Activated CD4-positive, alpha-beta T cell treated with anti-CD3 and anti-CD28 coated beads for 48 hours (primary cell): Measurements from ENCODE around the gene TMED9.
"Not testable (repeated sequence)": the region's sequence is repeated elsewhere in the genome, so short reads cannot be mapped to it uniquely, and the experiment has no call there.

Experiments
- DNase-seq: peaks from one replicate; pipeline ENCODE4 v3.0.0-alpha.2; 2020

Gene TMED9

DNA sequence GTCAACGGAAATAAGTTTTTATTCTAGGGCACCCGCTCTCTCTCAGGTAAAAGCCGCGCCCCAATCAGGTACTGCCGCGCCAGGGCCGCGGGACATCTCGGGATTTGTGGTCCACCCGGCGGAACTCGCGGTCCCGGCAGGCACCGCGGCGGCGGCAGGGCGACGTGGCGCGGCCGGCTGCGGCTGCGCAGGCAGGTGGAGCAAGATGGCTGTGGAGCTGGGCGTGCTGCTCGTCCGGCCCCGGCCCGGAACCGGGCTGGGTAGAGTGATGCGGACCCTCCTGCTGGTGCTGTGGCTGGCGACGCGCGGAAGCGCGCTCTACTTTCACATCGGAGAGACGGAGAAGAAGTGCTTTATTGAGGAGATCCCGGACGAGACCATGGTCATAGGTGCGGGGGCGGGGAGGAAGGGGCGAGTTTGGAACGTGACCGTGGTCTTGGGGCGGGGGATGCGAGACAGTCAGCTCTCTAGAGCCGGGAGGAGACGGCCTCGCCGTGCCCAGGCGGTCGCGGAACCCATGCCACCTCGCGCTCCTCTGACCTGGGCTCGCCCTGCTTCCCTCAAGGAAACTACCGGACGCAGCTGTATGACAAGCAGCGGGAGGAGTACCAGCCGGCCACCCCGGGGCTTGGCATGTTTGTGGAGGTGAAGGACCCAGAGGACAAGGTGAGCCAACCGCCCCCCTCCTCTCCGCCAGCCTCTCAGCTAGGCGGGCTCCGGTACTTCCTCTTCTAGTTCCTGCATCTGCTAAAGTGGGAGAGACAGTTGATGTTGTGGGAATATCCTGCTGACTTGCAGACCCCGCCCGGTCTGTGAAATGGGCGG is at the start of gene TMED9:
TMED9 (plus strand) TSS at position 194 of the 825 bp plus-strand sequence; CDS start at position 206, 12 bp downstream.
- DNase-seq, result peak; percentile 92

DNA sequence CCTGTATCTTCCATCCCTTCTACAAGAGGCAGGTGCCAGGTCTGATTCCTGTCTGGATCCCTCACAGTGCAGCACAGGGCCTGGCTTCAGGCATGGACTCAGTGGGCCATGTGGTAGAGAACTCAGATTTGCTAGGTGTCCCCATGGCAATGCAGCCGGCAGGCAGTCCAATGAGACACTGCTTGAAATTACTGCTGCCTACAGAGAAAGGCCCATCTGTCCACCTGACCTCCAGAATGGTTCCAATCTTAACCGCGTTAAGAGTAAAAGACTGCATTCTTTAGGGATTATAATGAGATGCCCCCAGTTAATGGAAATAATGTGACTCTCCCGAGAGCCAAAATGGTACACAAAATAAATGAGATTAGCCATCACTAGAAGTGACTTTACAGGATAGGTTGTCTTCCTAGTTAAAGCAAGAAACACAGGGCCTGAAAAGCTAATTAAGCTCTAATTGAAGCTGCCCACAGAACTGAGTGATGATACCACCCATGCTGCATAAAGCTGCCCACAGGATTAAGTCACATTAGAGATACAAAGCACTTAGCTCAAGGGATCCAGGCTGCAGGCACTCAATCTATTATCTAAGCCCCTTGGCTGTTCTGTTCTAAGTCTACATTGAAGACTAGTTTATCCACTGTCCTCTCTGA is 49.1 kb upstream of the TMED9 start:
- no peak for DNase-seq

DNA sequence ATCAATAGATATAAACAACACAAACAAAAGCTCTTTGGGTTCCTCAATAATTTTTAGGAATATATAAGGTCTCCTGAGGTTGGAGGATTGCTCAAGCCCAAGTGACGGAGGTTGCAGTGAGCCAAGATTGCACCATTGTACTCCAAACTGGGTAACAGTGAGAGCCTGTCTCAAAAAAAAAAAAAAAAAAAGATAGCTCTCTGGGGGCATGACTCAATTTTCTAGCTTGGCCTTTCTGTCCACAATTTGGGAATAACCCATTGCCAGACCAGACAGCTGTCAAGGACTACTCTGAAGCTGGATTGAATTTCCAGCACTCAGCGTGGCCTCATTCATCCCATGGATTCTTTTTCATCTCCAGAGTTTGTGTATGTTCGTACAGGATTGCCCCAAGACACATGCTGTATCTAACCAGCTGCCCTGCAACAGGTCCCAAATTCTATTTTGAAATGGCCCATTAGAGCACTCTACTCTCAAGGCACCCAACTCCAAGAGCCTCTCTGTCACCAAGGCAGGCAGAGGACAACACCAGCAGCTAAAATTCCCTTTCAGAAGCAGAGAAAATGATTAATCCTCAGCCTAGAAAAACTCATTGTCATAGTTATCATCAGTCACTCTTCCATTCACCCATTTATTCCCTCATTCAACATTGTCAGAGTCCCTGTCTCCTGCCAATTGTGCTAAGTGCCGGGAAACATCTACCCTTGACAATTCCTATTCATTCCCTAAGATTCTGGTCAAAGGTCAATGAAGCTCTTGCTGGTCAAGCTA is 46.3 kb upstream of the TMED9 start:
- DNase-seq, result no peak

DNA sequence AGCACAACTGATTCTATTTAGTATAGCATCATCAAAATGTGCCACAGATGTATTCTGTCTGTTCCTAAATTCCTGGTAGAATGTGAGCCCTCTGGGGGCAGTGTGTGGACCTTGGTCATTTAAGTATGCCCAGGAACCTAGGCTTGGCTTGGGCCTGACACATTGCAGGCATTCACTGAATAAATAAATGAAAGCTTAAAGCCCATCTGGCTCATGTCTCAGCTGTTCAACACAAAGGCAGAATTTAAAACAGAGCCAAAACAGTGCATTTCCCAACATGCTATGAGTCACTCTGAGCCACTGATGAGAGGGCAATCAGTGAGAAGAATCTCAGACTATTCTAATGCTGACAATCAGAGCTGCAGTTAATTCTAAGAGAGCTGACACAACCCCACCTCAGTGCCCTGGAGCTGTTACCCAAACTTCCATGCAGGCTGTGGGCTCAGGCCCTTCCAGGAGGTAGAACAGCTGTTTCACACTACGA is 45.7 kb upstream of the TMED9 start:
- DNase-seq, result no peak

DNA sequence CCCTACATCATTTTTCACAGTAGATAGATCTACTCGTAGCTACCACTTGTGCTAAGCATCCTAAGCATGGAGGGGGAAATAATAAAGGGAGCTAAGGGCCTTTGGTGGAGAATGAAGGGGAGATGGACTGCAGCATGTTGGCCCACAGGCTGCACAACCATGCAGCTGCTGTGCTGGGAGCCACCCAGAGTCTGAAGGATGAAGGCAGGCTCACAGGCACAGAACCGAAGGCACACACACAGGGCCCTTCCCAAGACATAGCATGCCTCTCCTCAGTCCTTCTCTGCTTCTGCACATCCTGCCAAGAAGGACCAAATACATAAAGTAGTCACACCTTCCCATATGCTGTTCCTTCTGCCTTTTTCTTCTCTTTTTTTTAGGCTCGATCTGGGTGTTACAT is 44.3 kb upstream of the TMED9 start:
- DNase-seq, result no peak

DNA sequence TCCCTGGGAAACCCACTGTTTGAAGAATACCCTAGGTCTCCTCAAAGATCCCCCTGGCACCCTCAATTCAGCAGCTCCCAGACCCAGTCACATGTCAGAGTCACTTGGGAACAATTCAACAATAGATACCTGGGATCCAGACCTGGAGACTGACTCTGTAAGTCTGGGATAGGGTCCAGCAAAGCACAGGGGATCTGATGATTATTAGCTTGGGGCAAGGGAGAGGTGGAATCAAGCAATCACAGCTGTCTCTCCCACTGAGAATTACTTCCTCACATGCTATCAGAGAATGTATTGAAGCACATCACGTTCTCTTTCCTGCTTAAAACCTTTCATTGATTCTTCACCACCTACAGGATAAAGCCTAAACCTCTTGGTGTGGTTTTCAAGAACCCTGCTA is 43.5 kb upstream of the TMED9 start:
- DNase-seq, result no peak

DNA sequence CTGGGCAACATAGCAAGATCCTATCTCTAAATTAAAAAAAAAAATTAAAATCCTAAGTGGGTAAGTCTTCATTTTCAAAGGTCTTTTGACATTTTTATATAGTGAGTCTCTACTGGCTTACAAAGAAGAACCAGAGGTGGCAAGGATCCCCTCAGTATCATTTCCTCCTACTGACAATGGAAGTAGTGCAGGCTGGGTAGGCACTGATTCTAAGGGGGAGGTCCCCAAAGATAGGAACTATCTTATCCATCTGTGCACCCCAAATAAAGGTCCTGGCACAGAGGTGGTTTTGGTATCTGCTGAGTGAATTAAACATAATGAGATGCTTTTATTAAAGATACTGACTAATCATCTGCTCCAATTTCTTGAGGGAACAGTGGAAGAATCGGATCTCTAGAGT is 41.9 kb upstream of the TMED9 start:
- no peak for DNase-seq

DNA sequence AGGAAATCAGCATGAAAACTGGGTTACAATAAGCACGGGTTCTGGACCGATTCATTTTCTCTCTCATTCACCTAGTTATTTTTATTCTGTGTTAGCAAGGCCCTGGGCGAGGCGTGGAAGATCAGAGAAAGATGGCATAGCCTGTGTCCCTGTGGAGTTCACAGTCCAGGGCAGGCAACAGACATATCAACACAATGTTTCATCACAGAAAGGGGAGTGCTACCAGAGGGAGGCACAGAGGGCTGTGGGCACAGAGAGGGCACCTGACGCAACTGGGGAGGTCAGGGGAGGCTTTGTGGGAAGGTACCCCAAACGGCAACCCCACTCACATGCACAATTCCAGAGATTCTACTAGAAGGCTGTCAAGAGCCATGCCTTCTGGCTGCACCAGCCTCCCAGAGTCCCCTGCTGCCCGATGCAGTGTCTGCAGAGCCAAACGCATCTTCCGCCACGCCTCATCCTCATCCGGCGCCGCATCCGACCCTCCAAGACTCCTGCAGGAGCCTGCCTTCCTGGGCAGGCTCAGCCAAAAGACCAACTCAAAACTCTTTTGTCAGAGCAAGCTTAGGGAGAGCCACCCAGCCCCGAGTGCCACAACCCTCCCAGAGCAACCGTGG is 39.1 kb upstream of the TMED9 start:
- DNase-seq, result no peak

DNA sequence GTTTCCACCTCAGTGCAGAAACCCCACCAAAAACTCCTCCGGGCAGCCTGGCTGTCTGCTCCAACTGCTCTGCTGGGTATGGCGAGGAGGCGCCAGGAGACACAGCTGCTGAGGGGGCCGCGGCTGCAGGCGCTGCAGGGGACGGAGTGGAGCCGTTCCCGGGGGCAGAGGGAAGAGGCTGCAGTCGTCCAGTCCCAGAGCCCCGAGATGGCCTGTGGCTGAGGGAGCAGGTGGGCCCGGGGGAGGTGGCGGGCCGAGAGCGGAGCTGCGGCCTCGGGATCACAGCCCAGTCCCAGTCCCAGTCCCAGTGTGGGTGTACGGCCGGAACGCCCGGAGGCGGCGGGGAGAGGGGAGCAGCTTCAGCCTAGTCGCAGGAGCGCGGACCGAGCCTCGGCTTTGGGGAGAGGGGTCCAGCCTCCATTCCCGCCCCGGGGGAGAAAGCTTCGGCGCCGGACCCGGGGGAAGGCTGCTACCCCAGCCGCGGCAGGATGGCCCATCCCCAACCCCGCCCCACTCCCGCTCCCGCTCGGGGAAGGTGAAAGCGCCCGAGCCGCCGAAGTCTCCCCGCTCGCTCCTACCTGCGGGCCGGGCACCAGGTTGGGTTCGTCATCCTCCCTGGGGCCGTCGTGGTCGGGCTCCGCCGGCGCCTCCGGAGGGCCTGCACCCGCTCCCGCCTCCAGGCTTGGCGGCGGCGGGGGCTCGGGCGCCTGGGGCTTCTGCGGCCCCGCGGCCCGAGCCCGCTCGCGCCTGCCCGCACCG is 38.2 kb upstream of the TMED9 start:
- peak; percentile 61 for DNase-seq

DNA sequence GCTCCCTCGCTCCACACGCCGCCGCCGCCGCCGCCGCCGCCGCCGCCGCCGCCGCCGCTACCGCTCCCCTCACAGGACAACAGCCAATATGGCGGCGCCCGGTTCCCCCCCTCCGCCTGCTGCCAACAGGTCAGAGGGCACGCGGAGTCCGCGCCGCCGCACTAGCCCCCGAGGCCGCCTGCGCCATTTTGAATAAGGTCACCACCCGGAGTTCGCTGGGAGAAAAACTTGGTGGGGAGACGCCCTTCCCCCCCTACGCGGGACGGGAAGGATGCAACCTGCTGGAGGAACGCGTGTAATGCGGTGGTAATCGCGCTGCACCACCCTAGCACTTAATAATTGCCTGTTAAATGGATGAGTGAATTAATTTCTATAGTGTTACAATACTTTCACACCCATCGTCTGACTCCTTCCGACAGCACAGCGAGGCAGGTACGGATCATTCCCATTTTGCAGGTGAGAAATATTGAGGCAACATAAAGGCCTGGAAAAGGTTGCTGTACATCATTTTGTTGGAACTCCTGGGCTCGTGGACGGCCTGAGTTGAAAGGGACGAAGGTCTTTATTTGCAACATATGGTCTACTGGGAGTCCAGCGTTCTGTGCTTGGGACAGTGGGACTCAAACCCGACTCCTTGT is 37.4 kb upstream of the TMED9 start, which contains the start of gene FAM193B:
FAM193B (minus strand) TSS at position 90 of the 638 bp plus-strand sequence. CDS start 105 bp downstream, outside the sequence.
- DNase-seq, result peak; percentile 98

DNA sequence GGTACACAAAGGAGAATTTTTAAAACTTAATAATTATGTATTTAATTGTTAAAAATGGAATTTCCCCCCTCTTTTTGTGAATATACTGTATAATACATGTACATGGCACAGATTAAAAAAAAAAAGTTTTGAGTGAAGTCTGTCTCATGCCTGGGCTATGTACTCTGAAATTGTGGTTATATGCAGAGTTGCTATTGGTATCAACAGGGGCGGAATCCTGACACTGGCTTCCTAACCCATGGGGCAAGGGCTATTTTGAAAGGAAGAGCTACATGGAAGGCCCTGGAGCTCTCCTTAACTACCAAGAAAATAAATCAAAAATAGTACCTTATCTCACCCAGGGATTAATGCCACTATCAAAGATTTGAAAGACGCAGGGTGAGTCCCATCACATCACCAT is 36.8 kb upstream of the TMED9 start:
- no peak for DNase-seq

DNA sequence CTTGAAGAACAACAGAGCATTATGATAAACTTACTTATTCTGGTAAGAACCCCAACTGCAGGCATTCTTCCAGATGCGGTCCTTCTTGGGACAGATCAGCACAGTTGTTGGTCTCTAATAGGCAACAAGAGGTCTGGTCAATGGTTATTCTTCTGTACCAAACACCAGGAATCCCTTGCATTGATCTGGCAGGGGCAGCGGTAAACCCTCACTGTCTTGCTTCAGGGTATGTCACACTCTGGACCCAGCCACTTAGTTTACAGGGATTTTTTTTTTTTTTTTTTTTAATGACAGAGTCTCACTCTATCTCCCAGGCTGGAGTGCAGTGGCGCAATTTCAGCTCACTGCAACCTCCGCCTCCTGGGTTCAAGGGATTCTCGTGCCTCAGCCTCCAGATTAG is 36.3 kb upstream of the TMED9 start:
- DNase-seq, result no peak

DNA sequence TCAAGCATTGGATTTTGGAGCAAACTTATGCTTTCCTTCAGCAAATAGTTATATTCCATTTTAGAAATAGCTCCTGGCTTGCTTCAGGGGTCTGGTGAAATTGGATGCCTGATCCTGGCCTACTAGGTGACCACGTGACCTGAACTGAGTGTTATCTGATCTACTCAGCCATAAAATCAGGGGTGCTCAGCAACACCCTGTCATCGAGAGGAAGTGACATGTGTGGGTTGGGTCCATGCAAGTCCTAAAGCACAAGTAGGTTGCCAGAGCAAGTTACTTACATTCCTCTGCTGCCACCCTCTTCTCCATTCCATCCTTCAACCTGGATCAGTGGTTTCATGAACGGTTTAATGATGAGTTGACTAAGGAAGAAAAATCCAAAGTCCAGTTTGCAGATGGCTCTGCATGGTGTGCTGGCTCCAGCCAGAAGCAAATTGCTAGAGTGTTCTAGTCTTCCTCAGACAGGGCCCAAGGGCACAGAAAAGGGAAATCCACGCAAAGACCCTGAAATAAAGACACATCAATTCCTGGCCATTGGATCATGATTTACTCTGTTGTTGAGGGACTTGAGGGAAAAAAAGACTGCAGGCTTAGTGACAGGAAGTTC is 34.9 kb upstream of the TMED9 start:
- DNase-seq, result no peak

DNA sequence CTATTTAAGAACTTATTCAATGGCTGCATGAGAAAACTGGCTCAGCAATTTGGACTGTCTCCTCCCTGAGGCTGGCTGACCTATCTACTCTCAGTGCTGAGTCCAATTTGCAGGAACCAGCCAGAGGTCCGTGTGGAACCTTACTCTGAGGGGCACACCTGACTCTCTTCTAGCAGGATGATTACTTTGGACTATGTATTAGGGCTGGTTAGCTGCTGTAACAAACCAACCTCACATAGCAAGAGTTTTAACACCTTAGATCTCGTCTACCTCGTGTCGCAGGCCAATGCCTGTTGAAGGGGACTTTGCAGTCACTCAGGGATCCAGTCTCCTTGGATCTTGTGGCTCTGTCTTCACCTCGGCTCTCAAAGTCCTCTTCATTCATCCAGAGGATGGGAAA is 34.2 kb upstream of the TMED9 start:
- no peak for DNase-seq

DNA sequence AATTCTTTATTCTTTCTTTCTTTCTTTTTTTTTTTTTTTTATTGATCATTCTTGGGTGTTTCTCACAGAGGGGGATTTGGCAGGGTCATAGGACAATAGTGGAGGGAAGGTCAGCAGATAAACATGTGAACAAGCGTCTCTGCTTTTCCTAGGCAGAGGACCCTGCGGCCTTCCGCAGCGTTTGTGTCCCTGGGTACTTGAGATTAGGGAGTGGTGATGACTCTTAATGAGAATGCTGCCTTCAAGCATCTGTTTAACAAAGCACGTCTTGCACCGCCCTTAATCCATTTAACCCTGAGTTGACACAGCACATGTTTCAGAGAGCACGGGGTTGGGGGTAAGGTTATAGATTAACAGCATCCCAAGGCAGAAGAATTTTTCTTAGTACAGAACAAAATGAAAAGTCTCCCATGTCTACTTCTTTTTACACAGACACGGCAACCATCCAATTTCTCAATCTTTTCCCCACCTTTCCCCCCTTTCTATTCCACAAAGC is 32.5 kb upstream of the TMED9 start:
- not testable (repeated sequence) for DNase-seq

DNA sequence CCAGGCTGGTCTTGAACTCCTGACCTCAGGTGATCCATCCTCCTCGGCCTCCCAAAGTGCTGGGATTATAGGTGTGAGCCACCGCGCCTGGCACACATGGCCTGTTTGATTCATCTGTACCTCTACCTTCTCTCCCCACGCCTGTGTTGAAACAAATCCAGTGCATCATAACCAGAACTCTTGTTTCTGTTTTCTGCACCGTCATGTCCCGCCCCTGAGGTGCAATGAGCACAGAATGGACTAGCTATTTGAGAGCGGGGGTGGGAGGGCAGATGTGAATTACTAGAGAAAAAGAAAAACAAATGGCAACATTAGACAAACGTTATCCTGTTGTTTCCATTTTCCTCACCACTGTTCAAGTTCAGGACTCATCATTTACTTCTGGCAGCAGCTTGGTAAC is 27.0 kb upstream of the TMED9 start:
- DNase-seq, result no peak

DNA sequence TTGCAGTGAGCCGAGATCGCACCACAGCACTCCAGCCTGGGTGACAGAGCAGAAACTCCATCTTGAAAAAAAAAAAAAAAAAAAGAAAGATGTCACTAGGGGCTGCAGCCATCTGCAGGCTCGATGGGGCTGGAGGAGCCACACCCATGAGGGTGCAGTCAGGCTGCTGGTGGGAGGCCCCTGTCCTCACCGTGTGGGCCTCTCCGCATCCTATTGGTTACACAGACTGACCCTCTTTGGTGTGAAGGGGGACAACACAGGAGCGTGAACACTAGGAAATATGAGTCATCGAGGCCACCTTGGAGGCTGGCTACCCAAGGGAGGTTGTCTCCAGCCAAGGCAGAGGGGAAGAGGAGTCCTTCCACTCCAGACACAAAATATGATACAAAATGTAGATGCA is 23.7 kb upstream of the TMED9 start:
- DNase-seq, result no peak

DNA sequence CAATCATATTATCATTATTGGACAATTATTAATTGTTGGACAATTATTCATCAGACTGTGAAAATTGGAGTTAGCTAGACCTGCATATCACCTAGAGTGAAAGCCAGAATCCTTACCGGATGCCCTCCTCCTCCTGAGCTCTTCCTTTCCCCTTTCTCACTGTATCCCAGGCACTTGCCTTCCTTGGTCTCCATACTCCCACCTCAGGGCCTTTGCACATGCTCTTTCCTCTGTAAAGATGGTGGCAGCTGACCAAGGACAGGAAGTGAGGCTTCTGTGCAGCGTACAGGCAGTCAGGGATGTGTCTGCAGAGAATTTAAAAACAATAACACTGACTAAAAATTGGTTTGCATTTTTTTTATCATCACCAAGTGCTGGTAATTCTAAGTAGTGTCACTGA is 22.1 kb upstream of the TMED9 start:
- no peak for DNase-seq

DNA sequence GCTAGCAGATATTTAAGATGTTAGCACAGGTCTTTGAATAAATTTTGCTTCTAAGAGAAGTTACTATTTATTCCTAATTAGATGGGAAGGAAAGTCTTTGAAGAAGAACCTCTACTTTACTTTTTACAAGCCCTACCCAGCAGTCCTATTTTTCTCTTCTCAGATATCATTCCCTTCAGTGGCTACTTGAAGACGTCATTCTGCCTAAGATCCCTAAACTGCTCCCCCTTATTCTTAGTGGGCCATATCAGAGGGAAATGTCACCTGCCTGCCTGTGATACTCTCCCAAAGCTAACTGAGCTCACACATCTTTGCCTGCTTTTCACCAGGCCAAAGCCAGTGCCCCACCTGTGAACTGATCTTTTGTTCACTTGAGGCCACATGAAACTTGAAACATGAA is 16.5 kb upstream of the TMED9 start:
- DNase-seq, result no peak

DNA sequence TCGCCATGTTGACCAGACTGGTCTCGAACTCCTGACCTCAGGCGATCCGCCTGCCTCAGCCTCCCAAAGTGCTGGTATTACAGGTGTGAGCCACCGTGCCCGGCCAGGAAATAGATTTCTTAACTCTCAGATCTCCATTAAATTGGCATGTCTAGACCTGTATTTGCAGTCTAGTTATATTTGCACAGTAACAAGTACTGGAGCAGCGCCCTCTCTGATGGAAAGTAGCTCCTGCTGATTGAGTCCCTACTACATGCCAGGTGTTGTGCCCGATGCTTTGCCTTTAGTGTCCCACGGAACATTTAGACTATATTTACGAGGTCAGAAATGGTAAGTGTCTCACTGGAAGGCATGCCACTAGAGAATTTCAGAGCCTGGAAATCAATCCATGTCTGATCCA is 15.8 kb upstream of the TMED9 start:
- DNase-seq, result no peak

DNA sequence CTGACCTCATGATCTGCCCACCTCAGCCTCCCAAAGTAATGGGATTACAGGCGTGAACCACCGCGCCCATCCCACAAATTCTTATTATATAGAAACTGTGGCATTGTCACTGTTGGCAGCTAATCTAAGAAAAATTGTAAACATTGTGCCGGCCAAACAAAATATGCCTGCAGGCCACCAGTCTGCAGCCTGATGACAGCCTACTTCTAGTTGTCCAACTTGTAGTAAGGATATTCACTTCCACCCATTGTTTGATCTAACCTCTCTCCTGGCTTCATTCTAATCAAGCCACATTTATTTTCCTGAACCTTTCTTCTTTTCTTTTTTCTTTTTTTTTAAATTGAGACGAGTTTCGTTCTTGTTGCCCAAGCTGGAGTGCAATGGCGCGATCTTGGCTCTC is 13.7 kb upstream of the TMED9 start:
- DNase-seq, result no peak
